Endothelial cell of umbilical vein (primary cell): Measurements from ENCODE around the gene ARHGAP15.

ENCODE experiments used
- EZH2 ChIP-seq: IDR thresholded peaks from 2 replicates; pipeline ENCODE4 v1.6.1; 2012; ENCODE audit warnings: borderline replicate concordance, low read depth, mild to moderate bottlenecking, moderate library complexity, low read length, inconsistent platforms; ENCODE audit not compliant: severe bottlenecking
- GATA2 ChIP-seq: IDR thresholded peaks from 2 replicates; pipeline ENCODE4 v1.7.0; 2011; ENCODE audit warnings: low read depth, mild to moderate bottlenecking, moderate library complexity, mixed read lengths, low read length; ENCODE audit not compliant: insufficient read length, insufficient read depth
- JUN ChIP-seq: IDR thresholded peaks from 2 replicates; pipeline ENCODE4 v1.6.1; 2011; ENCODE audit warnings: borderline replicate concordance, low read depth; ENCODE audit not compliant: insufficient read length, insufficient read depth
- MYC ChIP-seq: IDR thresholded peaks from one replicate; pipeline ENCODE4 v1.6.1; 2011; ENCODE audit warnings: mild to moderate bottlenecking, low read depth, low read length
- POLR2A ChIP-seq: IDR thresholded peaks from 2 replicates; pipeline ENCODE4 v1.6.1; 2012; ENCODE audit warnings: low read depth, mild to moderate bottlenecking, control low read depth, low read length
- POLR2AphosphoS5 ChIP-seq: IDR thresholded peaks from 2 replicates; pipeline ENCODE4 v1.6.1; 2012; ENCODE audit warnings: low read depth, mild to moderate bottlenecking, control low read depth, low read length, moderate library complexity; ENCODE audit not compliant: insufficient read depth
- TF ChIP-seq, protein P1 (sequence below), 2 donors: IDR thresholded peaks; 1 replicate in 1 of 2; 2 replicates in 1 of 2; pipeline ENCODE4 v1.5.1; 2011; ENCODE audit warnings: low read length in 2 of 2, mild to moderate bottlenecking in 2 of 2, moderate library complexity in 2 of 2, control low read depth in 1 of 2, inconsistent platforms in 1 of 2, low read depth in 1 of 2; ENCODE audit not compliant: insufficient read depth in 1 of 2; ENCODE audit errors: extremely low read depth in 1 of 2
- TF ChIP-seq, protein P2 (sequence below): IDR thresholded peaks from 2 replicates; pipeline ENCODE4 v1.6.1; 2011; ENCODE audit not compliant: insufficient read depth, insufficient read length

- TF ChIP-seq, protein P1, sequence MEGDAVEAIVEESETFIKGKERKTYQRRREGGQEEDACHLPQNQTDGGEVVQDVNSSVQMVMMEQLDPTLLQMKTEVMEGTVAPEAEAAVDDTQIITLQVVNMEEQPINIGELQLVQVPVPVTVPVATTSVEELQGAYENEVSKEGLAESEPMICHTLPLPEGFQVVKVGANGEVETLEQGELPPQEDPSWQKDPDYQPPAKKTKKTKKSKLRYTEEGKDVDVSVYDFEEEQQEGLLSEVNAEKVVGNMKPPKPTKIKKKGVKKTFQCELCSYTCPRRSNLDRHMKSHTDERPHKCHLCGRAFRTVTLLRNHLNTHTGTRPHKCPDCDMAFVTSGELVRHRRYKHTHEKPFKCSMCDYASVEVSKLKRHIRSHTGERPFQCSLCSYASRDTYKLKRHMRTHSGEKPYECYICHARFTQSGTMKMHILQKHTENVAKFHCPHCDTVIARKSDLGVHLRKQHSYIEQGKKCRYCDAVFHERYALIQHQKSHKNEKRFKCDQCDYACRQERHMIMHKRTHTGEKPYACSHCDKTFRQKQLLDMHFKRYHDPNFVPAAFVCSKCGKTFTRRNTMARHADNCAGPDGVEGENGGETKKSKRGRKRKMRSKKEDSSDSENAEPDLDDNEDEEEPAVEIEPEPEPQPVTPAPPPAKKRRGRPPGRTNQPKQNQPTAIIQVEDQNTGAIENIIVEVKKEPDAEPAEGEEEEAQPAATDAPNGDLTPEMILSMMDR (IDR thresholded peaks at IDR 0.05; ENCODE audit: extremely low read depth in 1 of 2, insufficient read depth in 1 of 2, low read depth in 1 of 2, low read length in 2 of 2) = no peak
- TF ChIP-seq GATA2 (no peak), POLR2A (no peak), EZH2 (no peak), JUN (no peak), POLR2AphosphoS5 (no peak), MYC (no peak)
- TF ChIP-seq, protein P2, sequence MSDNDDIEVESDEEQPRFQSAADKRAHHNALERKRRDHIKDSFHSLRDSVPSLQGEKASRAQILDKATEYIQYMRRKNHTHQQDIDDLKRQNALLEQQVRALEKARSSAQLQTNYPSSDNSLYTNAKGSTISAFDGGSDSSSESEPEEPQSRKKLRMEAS = no peak
Measured at GRCh38 chr2:143603846-143604565, 474.8 kb downstream of the ARHGAP15 start.
